H1 (cell line): ENCODE data around the gene IZUMO4. TPM values are rescaled to one million over a fixed set of nuclear protein-coding genes. Genes with fewer than 3 reads are reported as not detected.

Source experiments
- CTCF ChIA-PET: fragments of 300-600 bp; sonication (Branson Sonifier 250); formaldehyde crosslinking; loops from one replicate; lab custom pipeline; 2021; ENCODE audit not compliant: partially characterized antibody; lab: Charles Lee
- POLR2A ChIA-PET: fragments of 300-600 bp; sonication (Branson Sonifier 250); formaldehyde crosslinking; loops from one replicate; lab custom pipeline; 2021; ENCODE audit warnings: inconsistent platforms; ENCODE audit not compliant: partially characterized antibody; lab: Charles Lee
- DNase-seq, 2 experiments: peaks; one replicate each; pipeline versions ENCODE4 v3.0.0 to v3.0.0-alpha.2; 2010 to 2022; ENCODE audit warnings: low spot score in 2 of 2, low read depth in 1 of 2, mixed read lengths in 1 of 2
- FAIRE-seq: peaks from 2 replicates; lab custom pipeline; 2011; peaks lifted over from hg19 to GRCh38; lab: Jason Lieb, UNC
- H2AFZ ChIP-seq: 2 replicates; pipeline ENCODE4 v1.8.1; 2012; ENCODE audit warnings: low read length, inconsistent platforms
- H2AK5ac ChIP-seq: 2 replicates; pipeline ENCODE4 v1.6.1; 2013; ENCODE audit warnings: low read depth, low read length
- H2BK120ac ChIP-seq: replicated peaks from 2 replicates; pipeline ENCODE3; 2013; ENCODE audit warnings: low read depth, low read length, inconsistent platforms
- H2BK12ac ChIP-seq: 2 replicates; pipeline ENCODE4 v1.6.1; 2013; ENCODE audit warnings: low read depth, low read length
- H2BK15ac ChIP-seq: 2 replicates; pipeline ENCODE4 v1.6.1; 2013; ENCODE audit warnings: low read length
- H2BK20ac ChIP-seq: 2 replicates; pipeline ENCODE4 v1.6.1; 2013; ENCODE audit warnings: low read length
- H2BK5ac ChIP-seq: 2 replicates; pipeline ENCODE4 v1.6.1; 2013; ENCODE audit warnings: low read depth, low read length
- H3K14ac ChIP-seq: 2 replicates; pipeline ENCODE4 v1.6.1; 2013; ENCODE audit warnings: inconsistent platforms; ENCODE audit not compliant: insufficient read length
- H3K18ac ChIP-seq: 2 replicates; pipeline ENCODE4 v1.6.1; 2013; ENCODE audit warnings: low read length; ENCODE audit errors: extremely low read depth
- H3K23ac ChIP-seq: 2 replicates; pipeline ENCODE4 v1.6.1; 2013; ENCODE audit warnings: inconsistent platforms; ENCODE audit not compliant: insufficient read length
- H3K23me2 ChIP-seq: 2 replicates; pipeline ENCODE4 v1.6.1; 2013; ENCODE audit warnings: low read depth, low read length
- H3K27ac ChIP-seq: 2 replicates; pipeline ENCODE4 v1.6.1; 2011; ENCODE audit warnings: low read depth, low read length, inconsistent platforms
- H3K27me3 ChIP-seq, 4 experiments: replicated peaks in 1 of 4; 1 replicate in 1 of 4; 2 replicates in 3 of 4; pipeline versions ENCODE4 v1.6.1 to v1.8.1; 2011 to 2013; ENCODE audit warnings: low read length in 3 of 4, mild to moderate bottlenecking in 3 of 4, inconsistent platforms in 2 of 4, mixed read lengths in 2 of 4, moderate library complexity in 1 of 4; ENCODE audit not compliant: control insufficient read depth in 3 of 4, insufficient read depth in 3 of 4; ENCODE audit errors: extremely low read depth in 1 of 4
- H3K36me3 ChIP-seq, 4 experiments: 2 replicates each; pipeline versions ENCODE4 v1.6.1 to v1.8.1; 2011 to 2013; ENCODE audit warnings: mild to moderate bottlenecking in 4 of 4, low read length in 3 of 4, moderate library complexity in 2 of 4, control low read depth in 1 of 4, inconsistent platforms in 1 of 4; ENCODE audit not compliant: insufficient read depth in 4 of 4, control insufficient read depth in 2 of 4
- H3K4ac ChIP-seq: replicated peaks from 2 replicates; pipeline ENCODE3; 2013; ENCODE audit warnings: low read length, low read depth, mixed read lengths, inconsistent platforms; ENCODE audit not compliant: insufficient read length
- H3K4me1 ChIP-seq, 4 experiments: replicated peaks in 1 of 4; 1 replicate in 1 of 4; 2 replicates in 3 of 4; pipeline versions ENCODE4 v1.6.1 to v1.8.1; 2011 to 2013; ENCODE audit warnings: low read length in 3 of 4, inconsistent platforms in 2 of 4, mixed read lengths in 1 of 4; ENCODE audit not compliant: insufficient read depth in 4 of 4, control insufficient read depth in 3 of 4
- H3K4me2 ChIP-seq, 2 experiments: 2 replicates each; pipeline versions ENCODE4 v1.6.1 to v1.8.1; 2011 to 2013; ENCODE audit warnings: low read depth in 2 of 2, low read length in 2 of 2, control low read depth in 1 of 2, inconsistent platforms in 1 of 2, mild to moderate bottlenecking in 1 of 2; ENCODE audit not compliant: insufficient read depth in 1 of 2
- H3K4me3 ChIP-seq, 4 experiments: fragments of 200-600, 300-600 bp in 1 of 4; sonication (generic), shearing (Covaris generic), sonication (Bioruptor Twin) in 1 of 4; 2 replicates each; pipeline versions ENCODE4 v1.5.1 to v1.8.1; 2011 to 2016; ENCODE audit warnings: low read length in 4 of 4, low read depth in 3 of 4, control low read depth in 2 of 4, inconsistent platforms in 2 of 4, mild to moderate bottlenecking in 2 of 4, mixed read lengths in 1 of 4, moderate library complexity in 1 of 4; ENCODE audit not compliant: insufficient read depth in 2 of 4; ENCODE audit errors: extremely low read depth in 1 of 4
- H3K56ac ChIP-seq: replicated peaks from 2 replicates; pipeline ENCODE3; 2013; ENCODE audit warnings: low read depth, mild to moderate bottlenecking, mixed read lengths, low read length, inconsistent platforms; ENCODE audit not compliant: insufficient read length
- H3K79me1 ChIP-seq: 2 replicates; pipeline ENCODE4 v1.6.1; 2013; ENCODE audit warnings: low read depth, low read length, control low read depth
- H3K79me2 ChIP-seq, 2 experiments: 2 replicates each; pipeline versions ENCODE4 v1.6.1 to v1.8.1; 2012 to 2013; ENCODE audit warnings: low read length in 2 of 2, mild to moderate bottlenecking in 2 of 2, inconsistent platforms in 1 of 2; ENCODE audit not compliant: insufficient read depth in 2 of 2, control insufficient read depth in 1 of 2
- H3K9ac ChIP-seq, 4 experiments: replicated peaks in 1 of 4; 1 replicate in 1 of 4; 2 replicates in 3 of 4; pipeline versions ENCODE4 v1.6.1 to v1.8.1; 2011 to 2013; ENCODE audit warnings: low read depth in 3 of 4, low read length in 3 of 4, control low read depth in 2 of 4, mild to moderate bottlenecking in 2 of 4, moderate library complexity in 2 of 4, inconsistent platforms in 1 of 4; ENCODE audit errors: extremely low read depth in 1 of 4
- H3K9me3 ChIP-seq, 2 experiments: 2 replicates each; pipeline versions ENCODE4 v1.6.1 to v1.8.1; 2012 to 2013; ENCODE audit warnings: mild to moderate bottlenecking in 2 of 2, moderate library complexity in 2 of 2, control low read depth in 1 of 2, inconsistent platforms in 1 of 2, low read depth in 1 of 2, low read length in 1 of 2, mixed read lengths in 1 of 2; ENCODE audit not compliant: insufficient read depth in 2 of 2
- H4K20me1 ChIP-seq, 2 experiments: replicated peaks in 1 of 2; 2 replicates each; pipeline versions ENCODE3 to v1.8.1; 2011 to 2013; ENCODE audit warnings: inconsistent platforms in 2 of 2, low read length in 2 of 2, mild to moderate bottlenecking in 1 of 2; ENCODE audit not compliant: insufficient read depth in 2 of 2, control insufficient read depth in 1 of 2
- H4K5ac ChIP-seq: 2 replicates; pipeline ENCODE4 v1.6.1; 2013; ENCODE audit warnings: low read length, low read depth, mixed read lengths, inconsistent platforms; ENCODE audit not compliant: insufficient read length
- H4K8ac ChIP-seq: 2 replicates; pipeline ENCODE4 v1.8.0; 2013; ENCODE audit warnings: mild to moderate bottlenecking, moderate library complexity, low read length, inconsistent platforms; ENCODE audit not compliant: insufficient read depth; ENCODE audit errors: extremely low read depth
- H4K91ac ChIP-seq: replicated peaks from 2 replicates; pipeline ENCODE3; 2013; ENCODE audit warnings: low read length, mixed read lengths, inconsistent platforms; ENCODE audit not compliant: insufficient read length
- NANOG ChIP-seq: IDR thresholded peaks from 2 replicates; pipeline ENCODE4 v1.6.1; 2011; ENCODE audit warnings: low read length, low read depth, mild to moderate bottlenecking, inconsistent platforms; ENCODE audit not compliant: insufficient read depth, poor library complexity, severe bottlenecking
- RNF2 ChIP-seq: fragments of 200-900, 300-1000 bp; sonication (generic); IDR thresholded peaks from 2 replicates; pipeline ENCODE4 v1.7.1; 2016; ENCODE audit warnings: borderline replicate concordance, low read depth, mild to moderate bottlenecking, antibody characterized with exemption, low read length; ENCODE audit not compliant: poor library complexity, severe bottlenecking; ENCODE audit errors: missing control alignments
- ZNF274 ChIP-seq: IDR thresholded peaks from 2 replicates; pipeline ENCODE4 v1.7.0; 2012; ENCODE audit warnings: low read length, borderline replicate concordance; ENCODE audit errors: extremely low read depth
- WGBS, 2 experiments: shearing (Covaris generic) in 1 of 2; methylation state at CpG; one replicate each; pipeline versions ENCODE4 v1.1.6 to v1.1.7; 2013 to 2015; ENCODE audit warnings: low lambda C conversion rate in 2 of 2, mixed read lengths in 2 of 2, inconsistent platforms in 1 of 2, low coverage in 1 of 2, missing lambda C conversion rate in 1 of 2; ENCODE audit not compliant: insufficient replicate concordance in 2 of 2, insufficient coverage in 1 of 2, insufficient read length in 1 of 2; ENCODE audit errors: extremely low coverage in 1 of 2, missing lambda C conversion rate in 1 of 2; 5-methylcytosine and 5-hydroxymethylcytosine counted together
- polyA plus RNA-seq, 7 experiments: library from polyadenylated mRNA; depleted of rRNA in 3 of 7; stranded (reverse) in 5 of 7; unstranded in 2 of 7; fragments of >200 nt in 5 of 7; fragments of 200-250 nt in 2 of 7; gene quantifications; 1 replicate in 5 of 7; 2 replicates in 1 of 7; 4 replicates in 1 of 7; pipeline versions ENCODE4 v1.2.1 to v1.2.3, GENCODE V29; 2011 to 2013; ENCODE audit warnings: missing spikeins in 2 of 7, mixed read lengths in 2 of 7
- total RNA-seq: library from RNA; stranded (reverse); fragmentation: NEBNext Ultra II Directional; extraction: Animal tissue kit (Norgen Biotek cat#: 25700); gene quantifications from 2 replicates; pipeline ENCODE4 v1.2.1, GENCODE V29; 2021

IZUMO4 gene
- total and polyA plus RNA-seq, 2 of the 8 experiments (the other 6 are each of a cell fraction or from before 2014, with no cell fraction given): 1.8 to 1.9 TPM

GRCh38 chr19:2117215-2117960 is 20.7 kb downstream of the IZUMO4 start:
- Histone ChIP-seq H3K9me3 (no peaks in the 10 kb centered on the region), H2BK5ac (no peak overlapping the region), H2BK20ac (no peak overlapping the region), H3K23me2 (no peaks in the 10 kb centered on the region), H3K79me2 (no peaks in the 10 kb centered on the region), H3K4me1 (no peaks in the 10 kb centered on the region)
- no peak for TF ChIP-seq NANOG
- TF ChIP-seq ZNF274: no peak
- TF ChIP-seq RNF2: no peak
- TF ChIP-seq, all 59 proteins: peak for 0
- Histone ChIP-seq H2AFZ (no peak overlapping the region), H3K23ac (no peak overlapping the region), H2BK120ac (no peak overlapping the region), H3K4me3 (no peak overlapping the region), H3K27ac (no peak overlapping the region), H3K36me3 (peaks cover 62 to 92% (median 85%) of the 10 kb centered on the region in 4 experiments), H2BK12ac (no peak overlapping the region), H2BK15ac (no peak overlapping the region), H4K91ac (no peak overlapping the region), H3K9ac (no peak overlapping the region), H4K20me1 (peaks cover 12 to 26% of the 10 kb centered on the region in 2 experiments), H3K4me2 (no peak overlapping the region), H3K4ac (no peak overlapping the region), H4K8ac (0 out of 2 replicates have a peak overlapping the region, but pooled peaks have one; percentile 68), H2AK5ac (no peak overlapping the region), H3K27me3 (no peaks in the 10 kb centered on the region), H3K14ac (no peak overlapping the region), H3K79me1 (peaks cover 4% of the 10 kb centered on the region), H3K18ac (no peak overlapping the region), H4K5ac (no peak overlapping the region), H3K56ac (no peak overlapping the region)
- FAIRE-seq: no peak
- ChIA-PET CTCF (interaction anchor here (0.9 kb wide), 1 partner anchor 48 kb away, joined by 4 read pairs; no protein-coding TSS in a partner anchor), POLR2A (interaction anchor here (0.5 to 0.6 kb wide), 2 partner anchors 75 to 87 kb away, joined by 3 to 4 read pairs; no protein-coding TSS in a partner anchor)
- WGBS, 2 experiments: 94% methylated on average over 25 of the region's 27 CpGs; no CpG with 5 or more reads in 1 of the 2 experiments
- DNase-seq: no peak
